Measurements from ENCODE around the gene HPN.

- TF ChIP-seq CTCF (IDR thresholded peaks at IDR 0.05; ENCODE audit: low read length) (no peak), EZH2 (IDR thresholded peaks at IDR 0.05; ENCODE audit: borderline replicate concordance, low read length) (no peak)
These were observed 58.4 kb downstream of the HPN start for GRCh38 chr19:35099897-35100275.
